ENCODE results near the gene RNF144A.

The RNF144A gene

DNA sequence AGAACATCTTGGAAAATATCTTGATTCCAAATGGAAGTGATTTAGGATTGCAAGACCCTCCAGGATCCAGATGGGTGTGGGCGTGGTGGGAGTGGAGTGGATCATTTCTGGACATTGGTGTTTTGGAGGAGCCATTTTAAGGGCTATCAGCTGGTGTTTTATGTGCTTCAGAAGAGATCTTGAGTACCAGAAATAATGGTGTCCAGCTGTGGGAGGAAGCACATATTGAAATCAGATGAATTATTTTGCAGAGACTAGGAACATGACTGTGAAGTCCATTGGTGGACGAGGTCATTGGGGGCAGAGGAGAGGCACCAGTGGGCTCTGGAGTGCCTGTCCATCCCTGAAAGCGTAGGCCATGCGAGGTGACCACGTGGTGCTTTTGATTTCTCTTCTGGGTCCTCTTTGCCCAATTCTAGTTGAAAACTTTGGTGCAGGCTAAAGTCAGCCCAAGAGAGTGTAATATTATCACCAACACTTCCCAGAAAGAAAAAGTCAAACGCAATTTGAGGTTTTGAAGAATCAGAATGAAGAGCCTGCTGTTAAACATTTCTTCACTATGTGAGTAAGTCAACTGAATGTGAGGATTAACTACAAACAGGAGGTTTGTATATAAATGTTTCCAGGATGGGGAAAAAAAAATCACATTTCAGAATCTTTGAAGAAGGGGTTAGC lies 31.6 kb downstream of the RNF144A start:
- DNase-seq, result no peak

DNA sequence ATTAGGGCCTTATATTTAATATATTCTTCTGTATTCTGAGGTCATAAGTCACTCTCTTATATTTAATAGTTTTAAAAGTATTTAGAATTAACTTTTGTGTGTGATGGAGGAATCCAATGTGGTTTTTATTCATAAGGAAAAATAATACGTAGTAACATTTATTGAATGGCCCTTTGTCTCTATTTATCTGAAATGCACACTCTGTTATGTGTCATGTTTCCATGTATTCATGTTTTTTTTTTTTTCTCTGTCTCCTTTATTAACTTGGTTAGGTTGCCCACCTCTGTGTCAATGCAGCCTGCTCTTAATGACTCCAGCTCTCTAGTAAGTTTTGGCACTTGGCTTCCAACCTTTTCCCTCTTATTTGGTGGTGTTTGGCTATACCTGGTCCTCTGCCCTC lies 33.8 kb downstream of the RNF144A start:
- no peak for DNase-seq

DNA sequence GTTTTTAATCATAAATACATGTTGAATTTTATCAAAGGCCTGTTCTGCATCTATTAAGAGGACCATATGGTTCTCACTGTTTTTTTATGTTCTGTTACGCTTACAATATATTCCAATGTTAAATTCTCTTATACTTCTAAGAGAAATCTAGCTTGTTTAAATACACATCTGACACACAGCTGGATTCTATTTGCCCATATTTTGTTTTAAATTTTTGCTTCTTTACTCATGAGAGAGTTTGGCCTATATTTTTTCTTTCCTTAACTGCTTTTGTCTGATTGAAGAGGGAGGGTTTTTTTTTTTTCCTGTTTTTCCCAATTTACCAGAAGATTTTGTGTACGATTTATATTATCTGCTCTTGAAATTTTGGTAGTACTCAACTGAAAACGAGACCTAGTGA lies 34.9 kb downstream of the RNF144A start:
- DNase-seq, result no peak

DNA sequence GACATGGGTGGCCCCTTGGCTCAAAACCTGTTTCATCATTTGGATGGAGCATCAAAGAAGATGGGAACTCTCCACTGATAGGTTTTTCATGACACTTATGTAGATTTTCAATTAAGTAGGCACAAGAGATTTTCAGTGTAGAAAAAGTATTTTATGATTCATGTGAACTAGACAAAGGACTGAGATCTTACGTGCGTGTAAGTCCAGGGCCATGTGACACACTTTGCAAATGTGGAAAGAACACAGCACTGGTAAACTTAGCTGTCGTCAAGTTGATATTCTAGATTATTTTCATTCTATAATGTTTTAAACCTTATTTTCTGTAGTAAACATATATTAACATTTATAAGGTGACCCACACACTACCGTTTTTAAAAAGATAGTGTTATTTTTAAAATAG lies 37.4 kb downstream of the RNF144A start:
- no peak for DNase-seq

DNA sequence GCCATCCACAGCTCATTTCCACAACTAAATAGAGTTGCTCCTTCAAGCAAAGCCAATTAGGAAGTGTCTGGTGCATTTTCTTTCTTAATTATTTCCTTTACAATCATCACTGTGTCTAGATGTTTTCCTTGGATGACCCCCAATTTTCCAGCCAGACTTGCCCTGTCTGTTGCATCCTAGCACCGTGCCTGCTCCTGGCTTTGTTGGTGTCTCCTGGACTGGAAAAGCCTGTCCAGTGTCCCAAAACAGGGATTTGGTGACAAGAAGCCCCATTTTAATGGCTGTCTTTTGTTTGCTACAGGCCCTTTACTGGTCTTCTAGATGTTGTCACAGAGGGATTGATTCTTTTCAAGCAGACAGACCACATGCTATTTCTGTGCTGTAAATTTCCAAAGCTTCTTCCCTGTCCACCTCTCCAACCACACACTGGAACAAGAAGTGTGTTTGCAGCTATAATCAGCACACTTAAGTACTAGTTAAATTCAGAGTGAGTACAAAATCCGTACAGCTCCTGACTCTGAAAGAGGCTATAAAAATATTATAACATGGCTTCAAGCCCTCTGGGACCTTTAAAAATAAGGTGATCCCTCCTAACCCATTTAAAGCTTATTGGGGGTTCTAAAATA lies 38.4 kb downstream of the RNF144A start:
- DNase-seq, result no peak

DNA sequence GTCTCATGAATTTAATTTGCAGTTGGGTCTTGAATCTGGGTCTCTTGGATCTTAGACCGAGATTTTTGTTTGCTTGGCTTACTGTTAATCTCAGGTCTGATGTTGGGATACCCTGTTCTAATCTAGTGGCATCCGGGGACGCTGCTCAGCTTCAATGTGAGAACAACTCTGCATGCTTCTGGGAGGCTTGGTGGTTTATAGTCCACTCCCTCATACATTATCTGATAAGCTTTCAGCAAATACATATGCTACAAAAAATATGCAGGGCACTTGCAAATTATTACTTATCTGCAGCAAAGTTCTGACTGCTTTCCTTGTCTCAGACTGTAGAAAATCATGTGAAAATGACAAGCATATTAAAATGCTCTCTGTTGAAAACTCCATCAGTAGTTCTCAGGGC lies 39.4 kb downstream of the RNF144A start:
- DNase-seq, result no peak

DNA sequence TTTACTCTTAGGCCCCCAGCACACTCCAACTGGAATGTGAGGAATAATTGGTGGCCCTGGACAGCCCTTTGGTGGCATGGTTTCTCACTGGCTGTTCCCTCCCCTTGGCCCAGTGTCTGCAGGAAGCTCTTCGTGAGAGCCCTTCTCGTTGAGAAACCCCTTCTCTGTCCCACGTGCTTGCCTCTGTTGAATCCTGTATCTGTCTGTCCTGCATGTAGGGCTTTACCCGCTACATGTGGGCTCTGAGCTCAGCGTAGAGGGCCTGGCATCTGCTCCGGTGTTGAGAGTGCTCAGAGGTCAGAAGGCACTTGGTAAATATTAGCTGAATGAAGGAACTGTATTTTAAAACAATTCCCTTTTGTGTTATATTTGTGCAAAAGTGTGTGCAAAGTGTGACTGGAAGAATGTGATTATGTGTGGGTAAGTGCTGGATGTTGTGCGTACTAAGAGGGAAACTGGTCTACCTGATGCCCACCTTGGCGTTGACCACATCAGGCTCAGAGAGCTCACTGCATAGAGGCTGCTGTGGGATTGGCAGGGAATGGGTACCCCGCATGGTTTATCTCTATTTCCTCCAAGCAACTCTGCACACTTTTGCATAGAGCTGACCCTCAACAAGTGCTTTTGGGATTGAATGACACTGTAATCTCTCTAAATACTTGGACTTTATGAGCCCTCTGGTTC lies 40.0 kb downstream of the RNF144A start:
- DNase-seq, result no peak

DNA sequence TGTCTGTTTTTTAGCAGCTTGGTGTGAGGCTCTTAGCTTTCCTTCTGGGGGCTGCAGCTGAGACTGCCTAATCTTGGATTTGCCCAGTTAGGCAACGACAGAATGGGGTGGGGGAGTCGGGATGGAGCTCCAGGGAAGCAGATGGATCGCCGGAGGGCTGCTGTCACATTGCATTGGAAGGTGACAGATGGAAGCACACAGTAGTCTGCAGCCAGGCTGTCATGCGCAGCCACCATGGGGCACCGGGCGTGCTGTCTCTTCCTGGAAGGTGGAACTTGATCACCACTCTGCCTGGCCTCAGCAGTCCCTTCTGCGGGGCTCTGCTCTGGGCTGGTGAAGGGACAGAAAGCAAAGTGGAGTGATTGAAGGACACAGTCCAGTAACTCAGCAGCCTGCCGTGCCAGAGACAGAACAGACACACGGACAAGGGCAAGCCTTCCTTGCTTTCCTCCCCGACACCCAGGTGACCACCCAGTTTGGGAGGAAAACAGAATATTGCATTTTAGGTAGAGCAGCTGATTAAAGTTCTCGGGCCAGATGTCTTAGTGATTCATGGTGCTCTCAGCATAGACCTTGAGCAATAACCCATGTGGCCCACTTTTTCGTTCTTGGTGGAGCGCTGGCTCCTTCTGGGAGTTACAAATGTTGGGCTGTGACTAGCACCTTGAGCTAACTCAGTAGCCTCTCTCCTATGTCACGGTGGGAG lies 40.9 kb downstream of the RNF144A start:
- no peak for DNase-seq

DNA sequence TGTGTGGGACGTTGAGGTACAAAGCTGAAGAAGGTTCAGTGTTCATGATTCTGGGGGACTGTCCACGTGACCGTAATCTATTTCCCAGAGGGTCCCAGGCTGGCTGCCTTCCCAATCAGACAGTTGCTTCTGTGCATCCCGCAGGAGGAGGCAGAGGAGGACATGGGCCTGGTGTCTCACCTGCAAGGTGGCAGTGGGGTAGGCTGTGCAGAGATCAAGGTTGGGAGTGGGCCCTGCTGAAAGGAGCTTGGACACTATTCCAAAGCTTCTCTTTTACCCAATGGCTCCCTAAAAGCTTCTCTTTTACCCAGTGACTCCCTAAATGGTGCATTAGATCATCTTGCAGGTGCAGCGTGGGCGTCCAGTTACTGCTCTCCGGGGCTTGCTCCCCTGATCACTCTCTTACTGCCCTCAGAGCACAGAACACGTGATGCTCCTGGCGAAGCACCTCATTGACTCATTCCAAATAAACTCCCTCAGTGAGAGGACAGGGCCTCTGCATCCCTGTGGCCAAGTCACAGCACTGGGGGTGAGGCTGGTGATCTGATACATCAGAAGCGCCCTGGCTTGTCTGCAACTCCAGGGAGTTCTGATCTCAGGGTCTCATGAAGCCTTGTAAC lies 41.5 kb downstream of the RNF144A start:
- no peak for DNase-seq

DNA sequence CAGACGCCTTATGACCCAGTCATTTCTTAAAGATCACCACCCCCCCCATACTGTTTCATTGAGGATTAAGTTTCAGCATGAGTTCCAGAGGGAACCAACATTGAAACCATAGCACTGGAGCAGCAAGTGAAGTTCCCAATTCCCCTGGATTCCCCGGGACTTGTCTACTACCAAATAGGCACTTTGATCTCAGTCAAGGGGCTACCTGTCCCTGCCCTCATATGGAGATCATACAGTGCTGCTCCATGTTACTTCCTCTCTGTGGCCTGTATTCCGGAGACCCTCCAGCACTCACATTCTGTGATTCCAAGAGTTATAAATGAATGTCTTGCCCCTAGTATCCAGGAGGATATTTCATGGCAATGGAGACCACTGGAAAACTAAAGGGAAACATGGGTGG lies 42.5 kb downstream of the RNF144A start:
- no peak for DNase-seq

DNA sequence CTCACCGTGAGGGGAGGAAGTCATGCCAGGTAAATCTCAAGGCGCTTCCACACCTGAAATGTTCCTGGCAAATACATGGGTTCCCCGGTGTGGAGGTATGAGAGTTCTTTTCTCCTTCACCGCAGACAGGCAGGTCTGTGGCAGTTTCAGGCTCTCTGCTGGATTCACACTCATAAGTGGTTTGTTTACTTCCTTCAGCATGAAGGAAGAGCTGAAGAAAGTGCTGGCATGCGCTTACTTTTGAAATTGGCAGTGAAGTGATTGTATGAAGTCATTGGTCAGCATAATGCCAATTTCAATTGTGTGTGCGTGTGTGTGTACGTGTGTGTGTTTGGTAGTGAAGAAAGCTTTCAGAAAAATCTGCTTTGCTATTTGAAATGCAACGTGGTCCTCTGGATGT lies 43.4 kb downstream of the RNF144A start:
- DNase-seq, result no peak

DNA sequence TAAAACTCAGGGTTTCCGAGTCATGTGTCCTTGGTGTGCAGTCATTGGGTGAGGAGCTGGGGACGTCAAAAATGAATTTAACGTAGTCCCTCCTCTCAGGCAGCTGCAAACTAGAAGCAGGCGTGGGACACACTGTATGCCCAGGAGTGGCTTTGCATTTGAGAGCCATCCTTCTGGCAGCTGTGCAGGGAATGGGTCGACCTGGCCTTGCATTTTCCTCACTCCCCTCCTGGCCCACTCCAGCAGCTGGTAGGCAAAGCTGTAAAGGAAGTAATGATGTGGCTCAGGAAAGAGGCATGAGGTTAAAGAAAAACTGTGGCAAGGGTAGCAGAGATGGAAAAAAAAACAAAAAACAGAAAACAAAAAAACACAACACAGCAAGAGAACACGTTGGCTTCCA lies 46.5 kb downstream of the RNF144A start:
- DNase-seq, result no peak

DNA sequence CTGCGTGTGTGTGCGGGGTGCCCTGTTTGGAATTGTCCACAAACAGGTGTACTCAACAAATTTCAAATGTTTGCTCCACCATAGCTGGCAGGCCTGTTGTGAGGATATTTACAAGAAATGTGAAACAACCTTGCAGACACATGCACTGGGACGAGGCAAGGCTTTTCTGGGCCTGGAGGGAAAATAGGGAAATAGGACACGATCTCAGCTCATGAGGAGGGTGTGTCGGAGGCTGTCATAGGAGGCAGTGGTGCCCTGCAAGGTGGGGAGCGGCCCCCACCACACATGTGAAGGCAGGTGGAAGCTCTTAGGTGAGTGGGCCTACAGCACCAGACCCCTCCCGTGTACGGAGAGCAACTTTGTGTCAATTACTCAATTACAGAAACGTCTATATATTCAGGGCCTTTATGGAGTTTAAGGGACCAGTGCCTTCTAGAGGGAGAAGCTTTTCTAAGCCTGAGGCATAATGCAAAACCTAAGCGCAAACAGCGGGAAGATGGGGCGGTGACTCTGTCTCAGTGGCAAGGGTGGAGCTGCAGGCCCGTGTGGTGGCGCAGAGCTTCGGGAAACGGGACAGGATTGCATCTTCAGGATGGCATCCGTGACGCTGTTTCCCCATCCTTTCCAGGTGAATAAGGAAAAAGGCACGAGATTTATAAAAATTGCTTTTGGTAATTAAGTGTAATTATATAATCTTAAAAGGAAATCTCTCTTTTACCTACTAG lies 48.0 kb downstream of the RNF144A start:
- no peak for DNase-seq

DNA sequence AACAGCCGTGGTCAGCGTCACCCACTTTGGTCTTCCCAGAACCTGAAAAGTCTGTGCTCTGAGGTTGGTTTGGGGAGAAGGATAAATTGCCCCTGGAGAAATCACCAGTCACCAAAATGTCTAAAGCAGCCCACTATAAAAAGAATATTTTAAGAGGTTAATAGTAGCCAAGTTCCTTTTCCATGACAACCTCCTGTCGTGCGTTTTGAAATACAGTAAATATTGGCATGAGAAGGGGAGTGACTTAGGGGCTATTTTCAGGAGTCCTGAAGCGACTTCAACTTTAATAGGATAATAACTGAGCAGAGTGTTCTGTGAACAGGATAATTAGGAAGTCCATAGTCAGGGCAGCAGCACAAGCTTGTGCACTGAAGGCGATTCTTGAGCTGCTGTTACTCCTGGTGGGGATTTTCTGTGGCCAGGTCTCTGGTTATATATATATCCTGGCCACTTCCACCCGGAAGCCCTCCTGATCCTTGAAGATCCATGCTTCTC lies 49.3 kb downstream of the RNF144A start:
- no peak for DNase-seq

DNA sequence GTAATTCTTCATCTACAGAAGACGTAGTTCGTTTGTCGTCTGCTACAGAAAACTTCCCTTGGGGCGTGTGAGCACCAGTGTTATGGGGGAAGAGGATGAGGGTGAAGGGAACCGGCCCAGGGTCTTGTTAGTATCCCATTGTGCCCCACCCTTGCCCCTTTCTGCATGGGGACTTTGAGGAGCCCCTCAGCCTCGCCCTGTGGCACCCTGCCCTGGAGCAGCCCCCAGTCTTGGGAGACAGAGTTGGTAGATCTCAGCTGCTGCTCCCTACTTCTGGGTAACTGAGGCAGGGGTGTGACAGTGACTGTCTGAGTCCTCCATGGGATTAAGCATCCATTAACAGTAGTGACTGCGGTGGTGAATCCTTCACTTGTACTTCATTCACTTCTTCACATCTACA lies 50.1 kb downstream of the RNF144A start:
- no peak for DNase-seq

DNA sequence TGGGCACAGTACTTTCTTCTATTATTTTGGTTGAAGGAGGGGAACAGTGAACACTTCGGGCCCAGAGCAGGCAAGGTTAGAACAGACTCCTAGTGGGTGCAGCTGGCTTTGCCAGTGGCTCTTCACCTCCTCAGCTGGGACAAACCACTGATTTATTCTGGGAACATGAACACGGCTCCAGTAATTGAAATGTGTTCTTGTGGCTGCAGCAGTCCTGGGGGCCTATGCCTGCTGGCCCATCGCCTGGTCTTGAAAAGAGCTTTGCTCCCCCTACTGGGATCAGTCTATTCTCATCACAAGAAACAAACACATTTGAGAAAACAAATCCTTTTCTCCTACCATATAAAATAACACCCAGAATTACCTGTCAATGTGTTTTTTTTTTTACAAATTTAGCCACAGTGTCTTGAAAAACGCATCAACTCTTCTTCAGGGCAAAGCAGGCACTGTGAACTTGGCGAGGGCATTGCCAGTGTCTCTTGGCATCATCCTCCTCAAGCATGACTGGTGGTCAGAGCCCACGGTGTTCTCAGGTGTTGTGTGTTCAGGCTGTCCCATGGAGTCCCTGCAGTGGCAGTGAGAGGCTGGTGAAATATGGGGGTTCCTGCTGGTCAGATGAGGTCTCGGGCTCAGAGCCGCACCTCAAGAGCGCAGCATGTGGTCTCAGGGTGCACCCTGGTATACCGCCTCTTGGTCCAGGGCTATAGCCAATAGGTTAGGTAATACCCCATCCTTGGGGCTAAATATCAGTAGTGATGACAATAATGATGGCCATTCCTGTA lies 51.3 kb downstream of the RNF144A start:
- no peak for DNase-seq

DNA sequence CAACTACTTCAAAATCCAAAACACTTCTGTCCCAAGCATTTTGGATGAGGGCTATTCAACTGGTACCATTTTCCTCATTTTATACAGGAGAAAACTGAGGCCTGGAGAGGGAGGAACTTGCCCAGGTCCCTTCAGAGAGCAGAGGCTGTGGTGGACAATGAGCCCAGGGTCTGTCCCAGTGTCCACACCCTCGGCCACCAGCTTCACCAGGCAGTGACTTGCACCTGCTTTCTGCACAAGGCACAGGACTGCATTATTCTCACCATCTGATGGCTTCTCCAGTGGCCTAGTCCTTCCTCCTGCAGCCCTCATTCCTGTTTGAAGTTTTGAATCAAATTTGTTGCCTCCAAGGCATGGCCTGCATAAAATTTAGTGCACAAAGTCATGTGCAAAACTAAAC lies 53.3 kb downstream of the RNF144A start:
- no peak for DNase-seq

DNA sequence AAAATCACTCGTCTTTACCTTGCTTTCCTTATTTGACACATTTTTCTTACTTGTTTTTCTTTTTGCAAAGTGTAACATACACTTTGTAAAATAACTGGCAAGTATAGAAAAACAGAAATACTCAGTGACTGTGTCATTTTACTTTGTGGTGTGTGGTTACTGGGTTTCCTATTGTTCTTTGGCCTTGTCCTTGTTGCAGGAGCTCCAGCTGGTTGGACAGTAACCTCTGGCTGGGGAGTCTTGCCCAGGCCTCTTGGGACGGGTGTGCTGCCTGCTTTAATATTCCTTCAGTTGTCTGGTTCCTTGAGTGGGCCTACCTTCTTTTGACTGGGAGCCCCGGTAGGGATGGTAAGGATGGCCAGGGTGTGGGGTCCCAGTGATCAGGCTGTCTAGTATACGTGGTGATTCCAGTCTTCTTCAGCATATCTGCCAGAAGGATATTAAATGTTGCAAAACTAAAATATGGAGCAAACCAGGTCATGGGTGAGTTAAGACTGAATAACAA lies 53.8 kb downstream of the RNF144A start:
- DNase-seq, result no peak

DNA sequence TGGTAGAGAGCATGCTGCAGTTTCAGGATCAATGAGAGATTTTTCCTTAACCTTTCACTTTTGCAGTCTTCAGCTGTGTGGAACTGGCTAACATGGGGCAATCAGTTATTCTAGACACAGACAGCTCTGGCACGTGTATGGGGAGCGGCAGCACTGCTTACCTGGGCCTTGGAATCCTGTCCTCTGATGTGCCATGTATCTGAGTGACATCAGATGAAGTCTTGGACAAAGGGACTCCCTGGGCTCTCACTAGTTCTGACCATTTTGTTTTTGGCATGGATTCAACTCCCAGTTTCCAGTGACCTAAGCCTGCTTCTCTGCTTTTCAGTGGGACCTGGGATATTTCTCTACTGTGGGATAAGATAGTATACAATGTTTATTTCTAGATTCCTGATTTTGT lies 54.3 kb downstream of the RNF144A start:
- DNase-seq, result no peak

DNA sequence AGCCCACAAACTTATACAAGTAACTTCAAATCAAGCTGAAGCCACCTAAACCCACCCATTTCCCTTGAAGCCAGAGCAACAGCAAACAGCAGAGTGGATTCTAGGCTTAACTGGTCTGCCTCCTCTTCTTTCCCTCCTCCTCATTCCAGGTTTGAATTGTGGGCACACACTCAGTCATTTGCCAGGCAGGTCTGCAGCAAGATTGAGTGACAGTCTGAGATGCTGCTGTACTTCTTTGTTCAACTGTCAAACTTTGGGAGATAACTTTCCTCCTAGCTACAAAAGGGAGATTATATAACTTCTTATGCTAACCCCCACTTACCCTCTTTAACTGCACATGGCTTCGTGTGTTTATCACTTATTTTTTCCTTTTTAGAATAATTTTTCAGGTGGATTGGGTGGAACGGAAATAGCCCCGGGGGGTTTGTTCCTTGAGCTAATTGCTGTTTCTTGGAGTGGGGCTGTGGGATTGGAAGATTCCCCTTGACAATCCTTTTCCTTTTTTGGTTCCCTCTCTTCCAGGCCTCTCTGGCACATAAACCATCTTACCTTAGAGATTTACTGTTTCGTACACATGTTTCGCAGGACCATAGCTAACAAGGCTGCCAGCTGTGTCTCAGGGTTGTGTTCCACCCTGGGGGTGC lies 55.0 kb downstream of the RNF144A start:
- DNase-seq, result no peak
